ENCODE measurements around the gene ANKRD39.
"Not testable (repeated sequence)": the region's sequence is repeated elsewhere in the genome, so short reads cannot be mapped to it uniquely, and the experiment has no call there.

The ANKRD39 gene
- total RNA-seq, result 0.42 to 4.4 (median 1.9) reads per million in 17 experiments

- DNase-seq, result peak; percentile 99 to 100 (median 100)
Measured at GRCh38 chr2:96857667-96858372, at the start of gene ANKRD39. Gene ANKRD39 (minus strand): TSS chr2:96858016. CDS start chr2:96857987, 29 bp downstream.

- no peak for DNase-seq
Measured at GRCh38 chr2:96906729-96907114, 48.9 kb upstream of the ANKRD39 start.

- DNase-seq, result peak in 3 of 4 experiments; percentile 28 to 38 (median 36)
Measured at GRCh38 chr2:96903815-96904214, 46.0 kb upstream of the ANKRD39 start.

GRCh38 chr2:96903318-96903717 lies 45.5 kb upstream of the ANKRD39 start:
- DNase-seq, result peak in 3 of 4 experiments; percentile 21 to 46 (median 26)

DNA sequence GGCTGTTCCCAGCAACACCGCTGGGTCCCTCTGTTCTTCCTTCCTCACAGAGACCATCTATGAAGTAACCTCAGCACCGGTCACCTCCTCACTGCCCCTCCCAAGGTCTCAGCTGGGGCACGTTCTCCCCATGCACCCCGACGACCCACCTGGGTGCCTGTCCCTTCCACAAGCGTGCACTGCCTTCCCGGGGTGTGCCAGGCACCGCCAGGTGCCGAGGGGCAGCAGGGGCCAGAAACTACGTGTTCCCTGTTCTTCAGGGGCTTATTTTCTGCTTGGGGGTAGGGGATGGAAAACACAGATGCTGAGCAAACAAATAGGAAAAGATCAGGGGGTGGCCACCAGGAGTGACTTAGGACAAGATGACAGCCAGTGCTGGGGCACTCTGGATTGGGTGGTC lies 42.4 kb upstream of the ANKRD39 start:
- DNase-seq, result no peak

GRCh38 chr2:96899413-96899741 lies 41.6 kb upstream of the ANKRD39 start:
- no peak for DNase-seq

DNA sequence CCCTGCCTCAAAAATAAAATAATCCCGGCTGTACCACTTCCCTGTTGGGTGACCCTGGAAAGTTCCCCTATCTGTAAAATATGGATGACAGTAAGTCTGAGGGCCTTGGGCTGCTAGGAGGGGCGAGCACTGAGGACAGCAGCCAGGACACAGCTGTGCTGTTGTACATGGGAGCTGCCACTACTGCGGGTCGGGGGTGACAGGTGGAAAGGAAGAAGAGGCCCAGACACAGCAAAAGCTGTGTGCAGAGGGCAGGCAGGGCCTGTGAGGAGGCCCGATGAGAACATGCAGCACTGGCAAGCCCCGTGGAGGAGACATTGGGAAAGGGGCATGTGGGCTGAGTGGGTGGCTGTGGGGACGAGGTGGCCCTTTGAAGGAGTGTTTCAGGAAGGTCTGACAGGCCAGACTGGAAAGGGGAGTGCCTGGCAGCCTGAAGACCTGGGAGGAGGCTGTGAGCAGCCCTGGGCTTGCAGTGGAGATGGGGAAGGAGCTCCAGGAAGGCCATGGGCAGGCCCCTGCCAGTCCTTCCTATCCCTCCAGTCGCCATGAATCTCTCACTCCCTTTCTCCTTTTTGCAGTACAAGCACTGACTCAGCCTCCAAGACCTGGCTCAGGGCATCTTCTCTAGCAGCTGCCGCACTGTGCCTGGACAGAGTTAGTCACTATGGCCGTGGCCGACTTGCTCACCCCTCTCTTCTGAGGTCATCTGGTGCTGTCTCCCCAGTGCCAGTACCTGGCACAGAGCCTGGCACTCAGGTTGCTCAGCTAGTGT lies 41.0 kb upstream of the ANKRD39 start:
- DNase-seq, result peak in 3 of 4 experiments; percentile 27 to 57 (median 29)

- DNase-seq, result no peak
Measured at GRCh38 chr2:96898135-96898505, 40.3 kb upstream of the ANKRD39 start.

DNA sequence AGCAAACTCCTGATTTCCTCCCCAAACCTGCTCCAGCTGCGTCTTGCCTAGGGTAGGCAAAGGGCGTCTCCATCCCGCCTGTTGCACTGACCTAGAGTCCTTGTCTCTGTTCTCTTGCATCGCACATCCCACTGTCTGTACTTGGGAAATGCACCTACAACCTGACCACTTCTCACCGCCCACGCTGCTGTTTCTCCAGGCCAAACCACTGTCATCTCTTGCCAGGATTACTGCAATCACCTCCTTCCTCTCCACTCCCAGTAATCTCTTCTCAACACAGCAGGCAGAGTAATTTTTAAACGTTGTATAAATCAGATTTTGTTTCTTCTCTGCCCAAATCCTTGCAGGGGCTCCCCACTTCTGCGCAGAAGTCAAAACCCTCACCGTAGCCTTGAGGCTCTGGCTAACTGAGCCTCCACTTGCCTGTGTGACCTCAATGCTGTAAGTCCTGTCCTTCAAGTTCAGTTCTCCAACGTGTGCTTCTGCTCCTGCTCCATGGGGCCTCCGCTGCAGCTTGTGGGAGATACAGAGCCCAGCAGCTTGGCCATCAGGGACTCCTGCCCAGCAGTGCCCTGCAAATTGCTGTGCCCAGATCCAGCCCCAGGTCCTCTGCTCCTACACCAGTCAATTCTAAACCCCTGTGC lies 39.8 kb upstream of the ANKRD39 start:
- peak; percentile 37 to 74 (median 59) for DNase-seq

GRCh38 chr2:96895746-96896651 lies 38.2 kb upstream of the ANKRD39 start:
- DNase-seq, result no peak

GRCh38 chr2:96895032-96895745 lies 37.4 kb upstream of the ANKRD39 start:
- DNase-seq, result no peak

- no peak for DNase-seq
Measured at GRCh38 chr2:96894151-96894531, 36.3 kb upstream of the ANKRD39 start.

DNA sequence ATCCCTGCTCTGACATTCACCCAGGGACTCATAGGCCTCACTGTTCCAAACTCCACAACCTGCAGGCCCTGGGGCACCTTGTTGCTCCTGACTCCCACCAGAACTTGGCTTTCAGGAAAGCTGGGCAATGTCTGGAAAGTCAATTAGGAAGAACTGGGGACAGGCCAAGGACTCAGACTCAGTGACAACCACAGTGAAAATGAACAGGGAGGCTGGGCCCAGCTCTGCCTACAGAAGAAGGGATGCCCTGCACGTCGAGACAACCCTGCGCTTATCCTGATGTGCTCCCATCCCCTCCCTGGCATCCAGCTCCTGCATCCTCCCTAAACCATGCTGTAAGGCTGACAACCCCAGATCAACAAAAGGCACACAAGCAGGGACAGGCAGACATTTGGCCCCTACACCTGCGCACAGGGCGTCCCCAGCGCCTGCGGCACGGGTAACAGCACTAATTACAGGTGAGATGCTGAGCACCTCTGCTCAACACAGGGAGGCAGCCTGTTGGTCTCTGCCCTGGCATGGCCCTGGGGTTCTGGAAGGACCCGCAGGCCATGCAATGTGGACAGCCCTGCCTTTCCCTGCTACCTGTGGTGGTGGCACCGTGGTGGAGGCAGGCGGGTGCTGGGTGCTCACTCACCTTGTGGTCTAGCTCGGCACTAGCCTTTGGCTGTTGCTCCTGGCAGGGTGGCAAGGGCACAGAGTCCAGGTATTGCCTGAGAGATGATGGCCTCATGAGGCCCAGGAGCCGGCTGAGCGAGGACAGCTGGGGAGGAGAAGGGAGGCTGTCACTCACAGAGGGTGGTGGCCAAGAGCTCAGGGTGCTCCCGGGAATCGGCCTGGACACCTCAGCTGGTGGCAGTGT lies 35.7 kb upstream of the ANKRD39 start:
- DNase-seq, result no peak

DNA sequence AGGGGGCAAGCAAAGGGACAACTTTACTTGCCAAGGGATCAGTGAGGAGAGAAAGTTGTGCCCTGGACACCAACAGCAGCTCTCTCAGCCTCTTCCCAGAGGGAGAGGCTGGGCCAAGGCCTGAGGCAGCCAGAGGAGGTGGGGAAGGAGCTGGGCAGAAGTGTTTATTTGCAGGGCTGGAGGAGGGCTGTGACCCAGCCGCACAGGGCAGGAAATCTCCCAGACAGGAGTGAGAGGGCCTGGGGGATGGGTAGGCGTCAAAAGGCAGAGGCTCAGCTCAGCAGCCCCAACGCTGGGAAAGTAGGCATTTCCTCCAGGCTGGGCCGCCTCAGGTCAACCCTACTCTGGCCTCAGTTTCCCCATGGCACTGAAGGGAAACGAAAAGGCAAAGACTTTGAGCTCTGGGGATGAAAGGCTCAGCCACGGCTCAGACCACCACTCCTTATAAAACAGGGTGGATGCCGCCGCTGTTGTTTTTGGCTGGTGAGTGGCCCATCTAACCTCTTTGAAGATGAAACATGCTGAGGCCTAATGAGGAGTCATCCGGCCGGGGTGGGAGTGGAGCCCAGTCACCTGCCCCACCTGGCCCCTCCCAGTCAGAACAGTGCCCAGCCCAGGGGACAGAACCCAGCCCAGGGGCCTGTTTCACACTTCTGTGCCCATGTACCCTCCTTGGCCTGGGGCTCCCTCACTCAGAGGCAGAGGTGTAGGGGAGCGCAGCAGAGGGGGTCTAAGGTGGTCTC lies 33.9 kb upstream of the ANKRD39 start:
- no peak for DNase-seq

GRCh38 chr2:96890726-96891385 lies 33.0 kb upstream of the ANKRD39 start:
- no peak for DNase-seq

- DNase-seq, result no peak
Measured at GRCh38 chr2:96890252-96890651, 32.4 kb upstream of the ANKRD39 start.

GRCh38 chr2:96889502-96889901 lies 31.7 kb upstream of the ANKRD39 start:
- not testable (repeated sequence) for DNase-seq

GRCh38 chr2:96888072-96889011 lies 30.5 kb upstream of the ANKRD39 start:
- peak; percentile 74 to 88 (median 82) for DNase-seq

All from suppressor macrophage (primary cell).